ENCODE data around the gene MAPRE3. TPM values are rescaled to one million over a fixed set of nuclear protein-coding genes. Genes with fewer than 3 reads are reported as not detected.

The MAPRE3 gene
- total RNA-seq, 1 donor: 3.5 TPM

DNA sequence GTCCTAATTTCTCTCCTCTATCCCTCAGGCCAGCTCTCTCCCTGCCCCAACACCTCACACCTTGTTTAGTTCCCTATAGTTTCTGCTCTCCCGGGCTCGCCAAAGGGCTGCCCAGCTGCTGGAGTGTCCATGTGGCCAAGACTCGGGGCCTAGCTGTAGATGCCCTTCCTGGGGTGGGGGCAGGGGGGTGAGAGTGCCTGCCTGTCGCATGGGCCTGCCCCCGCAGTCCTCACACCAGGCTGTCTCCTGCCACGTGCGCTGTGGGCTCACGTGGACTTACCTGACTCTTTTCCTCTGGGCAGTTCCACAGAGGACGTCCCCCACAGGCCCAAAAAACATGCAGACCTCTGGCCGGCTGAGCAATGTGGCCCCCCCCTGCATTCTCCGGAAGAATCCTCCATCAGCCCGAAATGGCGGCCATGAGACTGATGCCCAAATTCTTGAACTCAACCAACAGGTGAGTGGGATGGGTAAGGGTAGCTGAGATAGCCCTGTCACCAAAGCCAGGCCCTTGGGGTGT is 54.9 kb downstream of the MAPRE3 start:
- DNase-seq (ENCODE audit: low read depth): no peak
- TF ChIP-seq, protein P1, sequence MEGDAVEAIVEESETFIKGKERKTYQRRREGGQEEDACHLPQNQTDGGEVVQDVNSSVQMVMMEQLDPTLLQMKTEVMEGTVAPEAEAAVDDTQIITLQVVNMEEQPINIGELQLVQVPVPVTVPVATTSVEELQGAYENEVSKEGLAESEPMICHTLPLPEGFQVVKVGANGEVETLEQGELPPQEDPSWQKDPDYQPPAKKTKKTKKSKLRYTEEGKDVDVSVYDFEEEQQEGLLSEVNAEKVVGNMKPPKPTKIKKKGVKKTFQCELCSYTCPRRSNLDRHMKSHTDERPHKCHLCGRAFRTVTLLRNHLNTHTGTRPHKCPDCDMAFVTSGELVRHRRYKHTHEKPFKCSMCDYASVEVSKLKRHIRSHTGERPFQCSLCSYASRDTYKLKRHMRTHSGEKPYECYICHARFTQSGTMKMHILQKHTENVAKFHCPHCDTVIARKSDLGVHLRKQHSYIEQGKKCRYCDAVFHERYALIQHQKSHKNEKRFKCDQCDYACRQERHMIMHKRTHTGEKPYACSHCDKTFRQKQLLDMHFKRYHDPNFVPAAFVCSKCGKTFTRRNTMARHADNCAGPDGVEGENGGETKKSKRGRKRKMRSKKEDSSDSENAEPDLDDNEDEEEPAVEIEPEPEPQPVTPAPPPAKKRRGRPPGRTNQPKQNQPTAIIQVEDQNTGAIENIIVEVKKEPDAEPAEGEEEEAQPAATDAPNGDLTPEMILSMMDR (IDR thresholded peaks at IDR 0.05; ENCODE audit: insufficient read depth, low read depth, low read length): no peak

GRCh38 chr2:27025861-27026851 is 55.7 kb downstream of the MAPRE3 start:
- no peak overlapping the region for H3K4me3 ChIP-seq (ENCODE audit: low read depth, low read length)
- TF ChIP-seq, protein P1 (IDR thresholded peaks at IDR 0.05; ENCODE audit: insufficient read depth, low read depth, low read length): no peak
- DNase-seq (ENCODE audit: low read depth): no peak

More for the DNA sequence above, 54.9 kb downstream of the MAPRE3 start:
- no peak overlapping the region for H3K4me3 ChIP-seq (ENCODE audit: low read depth, low read length)

DNA sequence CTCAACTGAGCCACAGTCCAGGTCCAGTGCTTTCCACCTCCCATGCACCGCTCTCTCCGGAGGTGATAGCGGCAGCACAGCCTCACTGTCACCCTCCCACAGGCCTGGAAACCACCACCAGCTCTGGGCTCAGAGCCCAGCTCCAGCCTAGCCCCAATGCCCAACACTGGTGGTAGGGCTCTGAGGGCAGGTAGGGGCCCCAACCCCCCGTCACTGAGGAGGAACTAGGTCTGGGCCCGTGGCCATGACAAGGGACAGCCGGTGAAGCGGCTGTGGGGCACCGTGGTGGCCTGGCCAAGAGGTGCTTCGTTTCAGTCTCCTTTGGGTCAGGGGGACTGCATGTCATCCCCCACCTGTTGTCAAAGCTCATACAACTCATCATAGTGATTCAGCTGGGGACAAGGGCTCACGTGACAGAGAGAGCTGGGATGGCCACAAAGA is 56.8 kb downstream of the MAPRE3 start:
- H3K4me3 ChIP-seq (ENCODE audit: low read depth, low read length): no peak overlapping the region
- TF ChIP-seq, protein P1 (IDR thresholded peaks at IDR 0.05; ENCODE audit: insufficient read depth, low read depth, low read length): no peak
- no peak for DNase-seq (ENCODE audit: low read depth)

DNA sequence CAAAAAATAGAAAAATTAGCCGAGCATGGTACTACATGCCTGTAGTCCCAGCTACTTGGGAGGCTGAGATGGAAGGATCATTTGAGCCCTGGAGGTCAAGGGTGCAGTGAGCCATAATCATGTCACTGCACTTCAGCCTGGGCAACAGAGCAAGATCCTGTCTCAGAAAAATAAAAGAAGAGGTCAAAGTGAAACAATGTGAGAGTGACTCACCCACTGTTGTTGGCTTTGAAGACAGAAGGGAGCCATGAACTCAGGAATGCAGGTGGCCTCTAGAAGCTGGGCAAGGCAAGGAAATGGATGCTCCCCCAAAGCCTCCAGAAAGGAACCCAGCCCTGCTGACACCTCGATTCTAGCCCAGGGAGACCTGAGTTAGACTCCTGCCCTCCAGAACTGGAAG is 58.6 kb downstream of the MAPRE3 start:
- TF ChIP-seq, protein P1 (IDR thresholded peaks at IDR 0.05; ENCODE audit: insufficient read depth, low read depth, low read length): no peak
- H3K4me3 ChIP-seq (ENCODE audit: low read depth, low read length): no peak overlapping the region
- DNase-seq (ENCODE audit: low read depth): no peak

GRCh38 chr2:27032495-27033252 is 62.2 kb downstream of the MAPRE3 start, which contains the start of gene TMEM214:
TSS of gene TMEM214 (plus strand) at chr2:27032965. CDS start at chr2:27033016, 51 bp downstream.
- TF ChIP-seq, protein P1 (IDR thresholded peaks at IDR 0.05; ENCODE audit: insufficient read depth, low read depth, low read length): no peak
- peak within 1 kb of the TSS; percentile 74 for H3K4me3 ChIP-seq (ENCODE audit: low read depth, low read length)
- DNase-seq (ENCODE audit: low read depth): peak; percentile 90

DNA sequence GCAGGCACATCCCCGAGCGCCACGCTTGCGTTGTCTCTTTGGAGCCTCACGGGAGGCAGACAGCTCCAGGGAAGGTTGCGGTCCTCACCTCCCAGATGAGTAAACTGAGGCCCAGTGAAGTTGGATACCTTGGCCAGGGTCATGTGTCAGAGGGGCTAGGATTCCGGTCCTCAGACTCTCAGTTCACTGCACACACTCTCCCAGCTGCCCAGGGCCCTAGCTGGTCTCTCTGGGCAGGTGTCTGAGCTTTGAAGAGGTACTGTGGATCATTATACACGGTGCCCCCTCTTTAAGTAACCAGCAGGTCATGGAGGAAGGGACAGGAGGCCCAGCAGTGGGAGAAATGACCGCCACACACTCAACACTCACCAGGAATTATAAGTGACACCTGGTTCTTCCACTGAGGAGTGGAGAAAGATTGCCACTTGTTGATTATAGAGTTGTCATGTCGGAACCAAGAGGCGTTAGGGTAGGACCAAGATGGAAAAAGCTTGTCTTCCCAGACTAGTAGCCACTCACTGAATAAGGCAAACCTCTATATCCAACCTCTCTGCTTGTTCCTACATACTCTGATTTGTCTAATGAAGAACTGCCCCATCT is 62.9 kb downstream of the MAPRE3 start:
- peak overlapping the region; percentile 74 for H3K4me3 ChIP-seq (ENCODE audit: low read depth, low read length)
- TF ChIP-seq, protein P1 (IDR thresholded peaks at IDR 0.05; ENCODE audit: insufficient read depth, low read depth, low read length): no peak
- DNase-seq (ENCODE audit: low read depth): peak; percentile 5

All from fibroblast of villous mesenchyme (primary cell).